Mucosa of rectum (tissue), 2 donors: ENCODE measurements around the gene NLRP8.
"Not testable (repeated sequence)": the region's sequence is repeated elsewhere in the genome, so short reads cannot be mapped to it uniquely, and the experiment has no call there.

Experiments
- H3K27ac ChIP-seq, 2 donors: one replicate each; pipeline ENCODE4 v1.7.0; 2013; ENCODE audit warnings: inconsistent platforms in 2 of 2, low read depth in 2 of 2, low read length in 2 of 2
- H3K27me3 ChIP-seq, 2 donors: one replicate each; pipeline ENCODE4 v1.7.0; 2013; ENCODE audit warnings: low read length in 2 of 2; ENCODE audit not compliant: control insufficient read depth in 2 of 2, insufficient read depth in 2 of 2
- H3K36me3 ChIP-seq, 2 donors: one replicate each; pipeline ENCODE4 v1.7.0; 2013; ENCODE audit warnings: low read length in 2 of 2; ENCODE audit not compliant: control insufficient read depth in 2 of 2, insufficient read depth in 2 of 2
- H3K4me1 ChIP-seq, 2 donors: one replicate each; pipeline ENCODE4 v1.7.0; 2013; ENCODE audit warnings: low read length in 2 of 2, mild to moderate bottlenecking in 1 of 2; ENCODE audit not compliant: control insufficient read depth in 2 of 2, insufficient read depth in 2 of 2
- H3K4me3 ChIP-seq, 2 donors: one replicate each; pipeline ENCODE4 v1.7.0; 2013; ENCODE audit warnings: low read length in 2 of 2
- H3K9ac ChIP-seq, 2 donors: one replicate each; pipeline ENCODE4 v1.7.0; 2013; ENCODE audit warnings: low read length in 2 of 2, low read depth in 1 of 2, mild to moderate bottlenecking in 1 of 2
- H3K9me3 ChIP-seq, 2 donors: one replicate each; pipeline ENCODE4 v1.7.0; 2013; ENCODE audit warnings: low read length in 2 of 2; ENCODE audit not compliant: control insufficient read depth in 2 of 2
- donor health status: healthy.
- donor health status: Normal muscosa, but diverticular disease.

The NLRP8 gene

DNA sequence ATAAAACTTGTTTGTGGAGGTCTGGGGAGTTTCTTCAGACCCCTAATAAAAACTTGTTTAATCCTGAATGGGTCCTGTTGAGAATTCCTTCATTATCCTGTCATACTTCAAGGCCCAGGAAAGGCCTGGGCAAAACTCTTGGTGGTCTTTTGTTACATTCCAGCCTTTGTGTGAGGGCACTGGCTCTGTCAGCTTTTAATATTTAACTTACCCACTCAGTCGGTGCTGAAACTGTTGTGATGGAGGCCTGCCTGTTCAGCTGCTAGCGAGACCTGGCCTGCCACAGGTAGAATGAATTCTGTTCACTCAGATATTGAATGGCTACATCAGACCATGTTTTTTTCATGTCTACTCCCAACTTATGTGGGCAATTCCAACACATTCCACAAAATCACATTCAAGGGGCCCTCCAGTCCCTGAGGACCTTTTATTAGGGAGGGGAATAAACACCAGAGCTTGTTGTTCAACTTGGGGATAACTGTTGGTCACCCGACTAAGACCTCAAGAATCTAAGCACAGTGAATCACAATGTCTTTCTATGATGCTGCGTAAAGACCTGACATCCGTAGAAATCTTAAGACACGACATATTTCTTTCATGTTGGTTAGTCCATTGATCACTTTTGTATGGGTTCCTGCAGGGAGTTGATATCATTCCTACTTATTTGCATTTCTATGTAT lies 12.5 kb downstream of the NLRP8 start:
- Histone ChIP-seq H3K27ac (no peak overlapping the region), H3K9ac (no peak overlapping the region), H3K9me3 (no peaks in the 10 kb centered on the region), H3K27me3 (no peaks in the 10 kb centered on the region), H3K4me3 (no peak overlapping the region), H3K36me3 (no peaks in the 10 kb centered on the region), H3K4me1 (no peaks in the 10 kb centered on the region)

DNA sequence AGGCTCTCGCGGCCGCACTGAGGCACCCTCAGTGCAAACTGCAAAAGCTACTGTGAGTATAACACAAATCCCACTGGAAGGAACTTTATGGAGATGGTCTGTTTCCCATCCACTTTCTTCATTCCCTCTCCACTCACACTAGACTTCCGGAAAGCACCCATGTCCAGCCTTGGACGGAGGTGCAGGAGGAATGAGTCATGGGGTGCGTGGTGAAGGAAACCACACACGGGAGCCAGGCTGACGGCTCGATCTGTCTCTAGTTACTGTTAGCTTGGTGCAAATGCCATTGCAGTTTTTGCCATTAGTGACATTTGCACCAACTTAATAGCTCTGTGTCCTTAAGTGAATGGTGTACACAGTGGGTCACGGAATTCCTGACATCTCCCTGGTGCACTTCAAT lies 14.6 kb downstream of the NLRP8 start:
- Histone ChIP-seq H3K27ac (no peak overlapping the region), H3K4me1 (no peaks in the 10 kb centered on the region), H3K9ac (no peak overlapping the region), H3K36me3 (no peaks in the 10 kb centered on the region), H3K4me3 (no peak overlapping the region), H3K9me3 (no peaks in the 10 kb centered on the region), H3K27me3 (no peaks in the 10 kb centered on the region)

DNA sequence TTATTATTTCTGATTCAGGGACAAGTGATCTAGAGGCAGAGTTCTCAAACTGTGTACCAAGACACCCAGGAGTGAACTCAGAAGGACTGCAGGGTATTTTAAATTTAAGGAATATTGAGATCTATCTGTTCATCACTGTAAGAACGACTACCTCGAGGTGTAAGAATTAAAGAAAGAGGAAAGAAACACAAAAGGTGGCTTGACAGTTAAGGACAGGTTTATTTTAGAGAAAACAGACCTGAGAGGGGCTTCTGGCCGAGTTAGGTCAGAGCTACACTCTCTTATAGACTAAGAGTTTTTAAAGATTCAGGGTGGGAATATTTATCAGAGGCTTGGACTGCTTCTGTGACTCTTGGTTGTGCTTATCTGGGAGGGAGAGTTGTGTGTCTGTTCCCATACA lies 26.4 kb downstream of the NLRP8 start:
- no peaks in the 10 kb centered on the region for H3K27me3 ChIP-seq
- H3K36me3 ChIP-seq: no peaks in the 10 kb centered on the region
- H3K4me3 ChIP-seq: no peak overlapping the region
- no peak overlapping the region for H3K27ac ChIP-seq
- H3K4me1 ChIP-seq: no peaks in the 10 kb centered on the region
- H3K9ac ChIP-seq: no peak overlapping the region
- no peaks in the 10 kb centered on the region for H3K9me3 ChIP-seq

DNA sequence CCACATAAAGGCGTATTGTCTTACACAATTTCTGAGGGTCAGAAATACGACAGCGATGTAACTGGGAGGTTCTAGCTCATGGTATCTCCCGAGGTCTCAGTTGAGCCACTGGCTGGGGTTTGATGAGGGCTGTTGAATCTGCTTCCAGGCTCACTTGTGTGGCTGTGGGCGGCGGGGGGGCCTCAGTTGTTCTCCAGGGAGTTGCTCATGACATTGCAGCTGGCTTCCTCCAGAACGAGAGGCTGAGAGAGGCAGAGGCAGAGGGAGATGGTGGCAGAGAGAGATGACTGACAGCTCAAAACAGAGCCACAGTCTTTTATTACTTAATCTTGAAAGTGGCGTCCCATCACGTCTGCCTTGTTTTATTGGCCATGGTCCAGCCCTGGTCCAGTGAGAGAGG lies 32.8 kb downstream of the NLRP8 start:
- no peaks in the 10 kb centered on the region for H3K36me3 ChIP-seq
- H3K27ac ChIP-seq: no peak overlapping the region
- H3K9me3 ChIP-seq: no peaks in the 10 kb centered on the region
- no peak overlapping the region for H3K9ac ChIP-seq
- H3K4me1 ChIP-seq: no peaks in the 10 kb centered on the region
- H3K4me3 ChIP-seq: no peak overlapping the region
- H3K27me3 ChIP-seq: no peaks in the 10 kb centered on the region

DNA sequence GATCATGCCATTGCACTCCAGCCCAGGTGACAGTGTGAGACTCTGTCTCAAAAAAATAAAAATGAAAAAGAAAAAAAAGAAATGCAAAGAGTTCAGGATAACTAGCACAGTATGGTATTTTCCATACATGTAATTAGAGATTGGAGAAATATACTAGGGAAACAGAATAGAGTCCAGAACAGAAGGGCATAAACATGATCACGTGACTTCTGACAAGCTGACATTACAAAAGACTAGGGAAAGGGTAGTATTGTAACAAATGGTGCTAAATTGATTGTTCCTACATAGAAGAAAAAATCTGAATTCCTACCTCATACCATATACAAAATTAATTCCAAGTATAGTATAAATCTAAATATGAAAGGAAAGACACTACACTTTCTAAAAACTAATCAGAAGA lies 37.6 kb downstream of the NLRP8 start:
- H3K36me3 ChIP-seq: no peaks in the 10 kb centered on the region
- H3K27ac ChIP-seq: no peak overlapping the region
- H3K4me3 ChIP-seq: no peak overlapping the region
- no peak overlapping the region for H3K9ac ChIP-seq
- no peaks in the 10 kb centered on the region for H3K27me3 ChIP-seq
- no peaks in the 10 kb centered on the region for H3K4me1 ChIP-seq
- H3K9me3 ChIP-seq: no peaks in the 10 kb centered on the region

DNA sequence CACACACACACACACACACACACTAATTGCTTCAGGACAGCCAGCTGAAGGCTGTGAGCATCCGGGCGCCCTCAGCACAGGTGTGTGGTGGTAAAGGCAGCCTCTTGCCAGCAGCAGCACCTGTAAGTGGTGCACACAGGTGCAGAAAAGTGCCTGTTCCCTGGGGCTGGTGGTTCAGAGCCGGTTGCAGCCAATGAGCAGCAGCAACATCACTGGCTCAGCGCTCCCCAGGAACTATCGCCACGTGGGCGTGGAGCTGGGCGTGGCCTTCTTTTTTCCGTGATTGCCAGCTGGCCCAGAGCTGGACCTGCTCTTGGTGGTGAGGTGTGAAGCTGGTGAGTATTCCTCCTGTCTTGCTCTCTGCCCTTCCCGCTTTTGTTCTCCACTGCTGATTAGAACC lies 38.9 kb downstream of the NLRP8 start, which contains the start of gene NLRP5:
TSS of gene NLRP5 (plus strand) at position 289 of the 400 bp plus-strand sequence.
- Histone ChIP-seq H3K4me3 (no peak within 1 kb of the TSS), H3K9me3 (no peaks in the 10 kb centered on the region), H3K27me3 (no peaks in the 10 kb centered on the region), H3K27ac (no peak within 1 kb of the TSS), H3K36me3 (no peaks in the 10 kb centered on the region), H3K9ac (no peak within 1 kb of the TSS), H3K4me1 (no peaks in the 10 kb centered on the region)

DNA sequence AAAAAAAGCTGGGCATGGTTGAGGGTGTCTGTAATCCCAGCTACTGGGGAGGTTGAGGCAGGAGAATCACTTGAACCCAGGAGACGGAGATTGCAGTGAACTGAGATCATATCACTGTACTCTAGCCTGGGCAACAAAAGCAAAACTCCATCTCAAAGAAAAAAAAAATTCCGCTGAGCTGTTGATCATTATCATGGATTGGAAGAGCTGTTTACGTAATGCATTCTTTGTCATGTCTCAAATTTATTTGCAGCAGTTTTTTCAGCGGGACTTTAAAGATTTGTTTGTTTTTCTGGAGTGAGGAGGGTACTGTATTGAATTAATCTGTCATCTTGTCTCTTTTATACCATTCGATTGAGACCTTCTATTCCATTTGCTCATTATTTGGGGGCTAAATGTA lies 43.2 kb downstream of the NLRP8 start:
- Histone ChIP-seq H3K27me3 (no peaks in the 10 kb centered on the region), H3K4me1 (no peaks in the 10 kb centered on the region), H3K9ac (no peak overlapping the region), H3K36me3 (no peaks in the 10 kb centered on the region), H3K27ac (no peak overlapping the region), H3K4me3 (no peak overlapping the region), H3K9me3 (no peaks in the 10 kb centered on the region)

DNA sequence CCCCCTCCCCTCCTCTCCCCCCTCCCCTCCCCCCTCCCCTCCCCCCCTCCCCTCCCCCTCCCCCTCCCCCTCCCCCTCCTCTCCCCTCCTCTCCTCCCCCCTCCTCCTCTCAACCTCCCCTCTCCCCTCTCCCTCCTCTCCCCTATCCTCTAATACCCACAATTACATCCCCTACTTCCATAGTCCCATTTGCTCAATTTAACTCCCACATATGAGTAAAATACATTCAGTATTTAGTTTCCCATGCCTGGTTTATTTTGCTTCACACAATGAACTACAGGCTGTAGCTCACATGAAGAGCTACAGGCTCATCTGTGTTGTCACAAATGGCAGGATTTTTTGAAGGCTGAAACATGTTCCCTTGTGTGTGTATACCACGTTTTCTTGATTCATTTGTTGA lies 45.9 kb downstream of the NLRP8 start:
- H3K9ac ChIP-seq: no peak overlapping the region
- no peaks in the 10 kb centered on the region for H3K4me1 ChIP-seq
- H3K27me3 ChIP-seq: no peaks in the 10 kb centered on the region

DNA sequence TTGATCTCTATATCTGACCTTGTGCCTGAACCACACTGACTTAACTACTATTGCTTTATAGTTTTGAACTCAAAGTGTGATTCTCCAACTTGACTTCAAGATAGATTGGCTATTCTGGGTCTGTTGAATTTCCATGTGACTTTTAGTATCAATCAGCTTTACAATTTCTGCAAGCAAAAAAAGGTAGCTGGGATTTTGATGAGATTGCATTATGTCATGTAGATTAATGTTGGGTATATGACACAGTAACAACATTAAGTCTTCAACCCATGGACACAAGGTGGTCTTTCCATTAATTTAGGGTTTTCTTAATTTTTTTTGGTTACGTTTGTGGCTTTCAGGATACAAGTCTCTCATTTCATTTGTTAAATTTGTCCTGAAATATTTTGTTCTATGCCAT lies 67.1 kb downstream of the NLRP8 start:
- no peak overlapping the region for H3K9ac ChIP-seq
- no peak overlapping the region for H3K27ac ChIP-seq
- no peaks in the 10 kb centered on the region for H3K9me3 ChIP-seq
- no peaks in the 10 kb centered on the region for H3K27me3 ChIP-seq
- no peaks in the 10 kb centered on the region for H3K36me3 ChIP-seq
- H3K4me3 ChIP-seq: no peak overlapping the region
- no peaks in the 10 kb centered on the region for H3K4me1 ChIP-seq

More for the DNA sequence above, 45.9 kb downstream of the NLRP8 start:
- Histone ChIP-seq H3K4me3 (no peak overlapping the region), H3K9me3 (no peaks in the 10 kb centered on the region), H3K36me3 (no peaks in the 10 kb centered on the region), H3K27ac (no peak overlapping the region)

DNA sequence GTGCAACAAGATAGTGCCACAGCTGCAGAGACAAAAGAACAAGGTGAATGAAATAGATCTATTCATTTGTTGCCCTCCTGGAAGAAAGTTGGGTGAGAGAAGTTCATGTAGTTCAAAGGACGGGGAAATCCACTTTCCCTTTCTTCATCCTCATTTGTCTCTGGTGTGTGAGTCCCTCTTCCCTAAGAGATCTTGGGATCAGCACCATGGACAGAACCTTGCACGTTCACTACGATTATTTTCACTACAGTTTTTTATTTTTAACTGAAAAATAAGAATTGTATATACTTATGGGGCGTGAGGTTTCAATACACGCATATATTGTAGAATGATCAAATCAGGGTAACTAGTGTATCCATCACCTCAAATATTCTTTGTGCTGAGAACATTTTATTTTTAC lies 68.1 kb downstream of the NLRP8 start:
- no peaks in the 10 kb centered on the region for H3K36me3 ChIP-seq
- no peaks in the 10 kb centered on the region for H3K4me1 ChIP-seq
- H3K9me3 ChIP-seq: no peaks in the 10 kb centered on the region
- no peak overlapping the region for H3K27ac ChIP-seq
- no peak overlapping the region for H3K9ac ChIP-seq
- no peak overlapping the region for H3K4me3 ChIP-seq
- no peaks in the 10 kb centered on the region for H3K27me3 ChIP-seq

DNA sequence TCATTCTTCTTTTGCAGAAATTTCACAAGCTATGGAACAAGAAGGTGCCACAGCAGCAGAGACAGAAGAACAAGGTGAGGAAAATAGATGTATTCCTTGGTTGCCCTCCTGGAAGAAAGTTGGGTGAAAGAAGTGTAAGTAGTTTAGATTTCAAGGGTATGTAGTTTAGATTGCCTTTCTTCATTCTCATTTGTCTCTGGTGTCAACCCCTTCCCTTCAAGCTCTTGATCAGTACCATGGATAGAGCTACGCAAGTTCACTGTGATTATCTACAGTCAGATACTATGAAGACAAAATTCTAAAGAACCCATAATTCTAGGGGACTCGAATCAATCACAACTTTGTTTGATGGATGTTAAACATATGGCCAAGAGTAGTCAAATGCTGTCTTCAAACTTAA lies 71.7 kb downstream of the NLRP8 start:
- not testable (repeated sequence) for H3K4me3 ChIP-seq, H3K36me3 ChIP-seq, H3K9ac ChIP-seq, H3K9me3 ChIP-seq, H3K27ac ChIP-seq, H3K27me3 ChIP-seq, H3K4me1 ChIP-seq
